ENCODE results near the gene SSBP4. TPM values are rescaled to one million over a fixed set of nuclear protein-coding genes. Genes with fewer than 3 reads are reported as not detected.

SSBP4 gene
- total and polyA plus RNA-seq, 2 experiments from 2014 or later, result 44.4 to 52.0 TPM

DNA sequence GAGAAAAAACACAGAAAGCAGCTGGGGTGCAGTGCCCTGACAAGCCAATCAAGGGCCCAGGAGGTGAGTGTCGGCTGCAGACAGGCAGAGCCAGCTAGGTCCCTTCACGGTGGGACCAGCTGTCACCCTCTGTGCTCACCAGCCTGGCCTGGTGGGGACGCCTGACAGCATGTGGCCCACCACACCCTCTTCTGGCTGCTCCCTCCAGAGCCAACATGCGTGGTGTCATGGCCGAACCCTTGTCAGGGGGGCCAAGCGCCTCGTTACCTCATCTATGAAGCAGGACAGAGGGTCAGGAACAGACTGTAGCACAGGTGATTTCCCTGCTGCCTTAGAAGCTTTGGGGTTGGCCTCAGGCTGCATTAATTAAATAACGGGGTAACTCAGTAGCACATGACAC lies 58.8 kb downstream of the SSBP4 start (continued):
- TF ChIP-seq ZNF462 (CRISPR knock-in tag; IDR thresholded peaks at IDR 0.05) (no peak), REST (IDR thresholded peaks at IDR 0.05; ENCODE audit: unreplicated experiment) (no peak), ZNF331 (CRISPR knock-in tag; IDR thresholded peaks at IDR 0.05; ENCODE audit: low read depth) (no peak)

DNA sequence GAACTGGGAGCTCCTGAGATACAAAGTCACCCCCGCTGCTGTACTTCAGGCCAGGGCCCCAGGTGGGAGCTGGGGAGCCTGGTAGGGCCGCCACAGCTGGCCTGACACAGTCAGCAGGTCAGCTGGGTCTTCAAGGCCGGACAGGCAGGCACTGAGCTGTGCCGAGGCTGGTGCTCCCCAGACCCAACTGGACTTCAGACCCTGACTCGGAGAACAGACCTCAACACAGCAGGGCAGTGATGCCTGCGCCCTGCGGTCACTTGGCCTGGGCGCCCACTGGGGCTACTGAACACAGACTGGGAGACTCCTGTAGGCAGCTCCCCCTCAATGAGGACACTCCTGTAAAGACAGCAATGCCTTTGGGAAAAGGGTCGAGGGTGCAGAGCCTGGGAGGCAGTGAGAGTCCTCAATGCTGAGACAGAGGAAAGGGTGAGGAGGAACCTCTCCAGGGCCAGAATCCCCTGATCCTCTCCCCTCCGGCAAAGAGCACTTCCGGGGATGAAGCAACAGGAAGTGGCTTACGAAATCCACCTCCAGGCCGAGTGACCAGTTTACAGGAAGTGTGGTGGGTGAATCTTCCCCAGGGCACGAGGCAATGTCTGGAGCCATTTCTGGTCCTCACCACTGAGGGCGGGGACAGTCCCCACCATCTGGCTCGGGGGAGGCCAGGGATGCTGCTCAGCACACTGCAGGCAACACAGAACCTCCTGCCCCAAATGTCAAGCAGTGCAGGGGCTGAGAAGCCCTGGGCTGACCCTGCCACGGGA lies 59.5 kb downstream of the SSBP4 start:
- H3K9me3 Mint-ChIP-seq, result 0 out of 3 replicates have a peak, but pooled peaks cover 5% of the 10 kb centered on the region
- peaks cover 22% of the 10 kb centered on the region for H3K27me3 Mint-ChIP-seq (ENCODE audit: insufficient read depth, low read depth, poor library complexity)
- no peaks in the 10 kb centered on the region for H3K4me1 ChIP-seq (ENCODE audit: insufficient read depth)
- H3K4me3 Mint-ChIP-seq, result no peak overlapping the region
- H3K36me3 Mint-ChIP-seq (ENCODE audit: low read depth), result no peaks in the 10 kb centered on the region; the same call in 2 of the 3 replicates
- H3F3A ChIP-seq (replicated peaks; ENCODE audit: low read depth), result peaks cover 10% of the 10 kb centered on the region; the same call in 1 of the 2 replicates
- ATAC-seq, result no peak
- H3K27ac Mint-ChIP-seq, result peak overlapping the region; percentile 51; the same call in 1 of the 2 replicates
- DNase-seq (ENCODE audit: low spot score), result no peak
- H3K27me3 ChIP-seq (ENCODE audit: insufficient read depth), result no peaks in the 10 kb centered on the region
- no peaks in the 10 kb centered on the region for H3K9me2 ChIP-seq (ENCODE audit: insufficient read depth)
- no peak overlapping the region for H3K4me3 ChIP-seq
- H3K79me2 ChIP-seq (replicated peaks; ENCODE audit: insufficient read depth), result peaks cover 35% of the 10 kb centered on the region
- peaks cover 25% of the 10 kb centered on the region for H3K4me1 Mint-ChIP-seq
- H3K27ac ChIP-seq (ENCODE audit: low read depth), result no peak overlapping the region
- H3K4me2 ChIP-seq, result no peak overlapping the region
- no peaks in the 10 kb centered on the region; the same call in 1 of the 2 replicates for H4K20me1 ChIP-seq (replicated peaks; ENCODE audit: insufficient read depth)
- H2AFZ ChIP-seq, result no peak overlapping the region
- no peaks in the 10 kb centered on the region for H3K36me3 ChIP-seq (ENCODE audit: insufficient read depth)
- no peak for TF ChIP-seq STAT1 (IDR thresholded peaks at IDR 0.05; ENCODE audit: unreplicated experiment)
- TF ChIP-seq ZNF114 (CRISPR knock-in tag; IDR thresholded peaks at IDR 0.05), result no peak
- no peak for TF ChIP-seq EZH2phosphoT487 (IDR thresholded peaks at IDR 0.05; ENCODE audit: unreplicated experiment)
- TF ChIP-seq CREB1 (CRISPR knock-in tag; IDR thresholded peaks at IDR 0.05; ENCODE audit: low read depth), result no peak
- no peak for TF ChIP-seq JUNB (IDR thresholded peaks at IDR 0.05; ENCODE audit: unreplicated experiment)
- TF ChIP-seq REST (IDR thresholded peaks at IDR 0.05; ENCODE audit: unreplicated experiment), result no peak
- TF ChIP-seq EZH2 (IDR thresholded peaks at IDR 0.05; ENCODE audit: low read depth, unreplicated experiment), result no peak
- no peak for TF ChIP-seq POLR2AphosphoS5 (IDR thresholded peaks at IDR 0.05; ENCODE audit: low read depth)
